Omental fat pad (tissue), 4 donors: Measurements from ENCODE around the gene HDAC10. TPM values are rescaled to one million over a fixed set of nuclear protein-coding genes. Genes with fewer than 3 reads are reported as not detected.

Experiments
- ATAC-seq: fragments of 150-250 bp; one replicate; pipeline ENCODE4 v1.9.1; 2016; ENCODE audit warnings: mild to moderate bottlenecking, moderate library complexity; ENCODE audit not compliant: low FRiP score
- DNase-seq: peaks from one replicate; pipeline ENCODE4 v3.0.0-alpha.2; 2019; ENCODE audit warnings: low spot score
- CTCF ChIP-seq, 3 donors: fragments of 450-650 bp; IDR thresholded peaks; one replicate each; pipeline ENCODE4 v1.5.1; 2016 to 2017; ENCODE audit warnings: antibody characterized with exemption in 3 of 3, mild to moderate bottlenecking in 3 of 3, moderate library complexity in 2 of 3
- total RNA-seq, 4 donors: library from RNA; depleted of rRNA; stranded (reverse); fragments of >200 nt; gene quantifications; one replicate each; pipeline ENCODE4 v1.1.0, GENCODE V29; 2016

Gene HDAC10
- total RNA-seq, 4 donors from 2014 or later: 18.4 to 53.8 (median 23.6) TPM

GRCh38 chr22:50232481-50233151, 18.4 kb downstream of the HDAC10 start:
- ATAC-seq (no peak), DNase-seq (no peak)
- no peak for TF ChIP-seq CTCF (IDR thresholded peaks at IDR 0.05)

GRCh38 chr22:50229370-50229769, 21.7 kb downstream of the HDAC10 start:
- DNase-seq (no peak), ATAC-seq (no peak)
- TF ChIP-seq CTCF (IDR thresholded peaks at IDR 0.05): no peak

- no peak for TF ChIP-seq CTCF (IDR thresholded peaks at IDR 0.05)
- ATAC-seq: no peak
- DNase-seq: no peak
Measured at GRCh38 chr22:50228366-50228765, 22.7 kb downstream of the HDAC10 start.

- no peak for TF ChIP-seq CTCF (IDR thresholded peaks at IDR 0.05)
- no peak for ATAC-seq
Measured at GRCh38 chr22:50227579-50228215, 23.4 kb downstream of the HDAC10 start.

GRCh38 chr22:50226875-50227165, 24.2 kb downstream of the HDAC10 start:
- DNase-seq (no peak), ATAC-seq (no peak)
- no peak for TF ChIP-seq CTCF (IDR thresholded peaks at IDR 0.05)

More at GRCh38 chr22:50227579-50228215, 23.4 kb downstream of the HDAC10 start:
- no peak for DNase-seq

GRCh38 chr22:50226063-50226874, 24.8 kb downstream of the HDAC10 start:
- DNase-seq (no peak), ATAC-seq (no peak)
- no peak for TF ChIP-seq CTCF (IDR thresholded peaks at IDR 0.05)
